ENCODE results near the gene BDNF.

Gene BDNF

GRCh38 chr11:27623945-27624523, 76.2 kb downstream of the BDNF start:
- no peak for DNase-seq

- no peak for DNase-seq
These were observed 77.5 kb downstream of the BDNF start for GRCh38 chr11:27622541-27623300.

GRCh38 chr11:27621405-27622161, 78.7 kb downstream of the BDNF start:
- DNase-seq, result no peak

- DNase-seq, result no peak
These were observed 80.4 kb downstream of the BDNF start for GRCh38 chr11:27619763-27620335.

GRCh38 chr11:27619039-27619574, 81.1 kb downstream of the BDNF start:
- no peak for DNase-seq

- DNase-seq, result no peak
These were observed 81.9 kb downstream of the BDNF start for GRCh38 chr11:27618281-27618915.

- DNase-seq, result no peak
These were observed 83.5 kb downstream of the BDNF start for GRCh38 chr11:27616711-27617110.

- DNase-seq, result no peak
These were observed 84.4 kb downstream of the BDNF start for GRCh38 chr11:27615833-27616232.

- DNase-seq, result no peak
These were observed 86.2 kb downstream of the BDNF start for GRCh38 chr11:27614092-27614491.

GRCh38 chr11:27612932-27613880, 87.0 kb downstream of the BDNF start:
- no peak for DNase-seq

- DNase-seq, result no peak
These were observed 88.3 kb downstream of the BDNF start for GRCh38 chr11:27611947-27612455.

- DNase-seq, result no peak
These were observed 88.9 kb downstream of the BDNF start for GRCh38 chr11:27611390-27611789.

- DNase-seq, result no peak
These were observed 89.3 kb downstream of the BDNF start for GRCh38 chr11:27610946-27611345.

- no peak for DNase-seq
These were observed 90.0 kb downstream of the BDNF start for GRCh38 chr11:27610280-27610679.

- DNase-seq, result no peak
These were observed 91.3 kb downstream of the BDNF start for GRCh38 chr11:27608951-27609350.

- no peak for DNase-seq
These were observed 94.8 kb downstream of the BDNF start for GRCh38 chr11:27605422-27605821.
